Measurements from ENCODE around the gene MZF1. TPM values are rescaled to one million over a fixed set of nuclear protein-coding genes. Genes with fewer than 3 reads are reported as not detected.

MZF1 gene
- total and polyA plus RNA-seq, 10 of the 15 experiments (the other 5 are each of a cell fraction or from before 2014, with no cell fraction given), result 0.38 to 14.7 (median 7.2) TPM

DNA sequence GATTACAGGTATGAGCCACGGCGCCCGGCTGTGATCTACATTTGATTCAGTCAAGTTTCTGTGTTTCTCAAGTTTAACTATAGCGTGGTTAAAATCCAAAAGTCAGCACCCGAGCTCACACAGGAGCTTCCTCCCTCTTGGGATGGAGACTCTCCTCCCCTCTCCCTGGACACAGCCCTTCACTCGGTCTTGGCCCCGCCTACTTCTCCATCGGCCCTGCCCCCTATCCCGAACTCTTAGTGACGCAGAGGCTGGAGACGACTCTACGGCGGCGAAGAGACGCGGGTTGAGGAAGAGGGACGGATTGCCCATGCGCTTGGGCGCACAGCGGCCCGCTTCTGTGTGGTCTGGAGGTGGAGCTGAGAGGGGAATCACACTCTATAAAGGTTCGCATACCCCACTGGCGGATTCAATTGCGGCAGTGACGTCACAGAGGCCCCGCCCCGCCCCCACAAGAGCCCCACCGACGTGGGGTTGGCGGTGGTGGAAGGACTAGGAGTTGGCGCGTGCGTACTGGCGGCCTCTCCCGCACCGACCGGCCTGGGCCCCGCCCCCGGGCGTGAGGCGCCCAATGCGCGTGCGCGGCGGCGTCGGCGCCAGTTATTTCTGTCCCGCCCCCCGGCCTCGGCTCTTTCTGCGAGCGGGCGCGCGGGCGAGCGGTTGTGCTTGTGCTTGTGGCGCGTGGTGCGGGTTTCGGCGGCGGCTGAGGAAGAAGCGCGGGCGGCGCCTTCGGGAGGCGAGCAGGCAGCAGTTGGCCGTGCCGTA, 29.1 kb downstream of the MZF1 start, which contains the start of gene TRIM28 (continued):
- TF ChIP-seq, protein P1, sequence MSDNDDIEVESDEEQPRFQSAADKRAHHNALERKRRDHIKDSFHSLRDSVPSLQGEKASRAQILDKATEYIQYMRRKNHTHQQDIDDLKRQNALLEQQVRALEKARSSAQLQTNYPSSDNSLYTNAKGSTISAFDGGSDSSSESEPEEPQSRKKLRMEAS (IDR thresholded peaks at IDR 0.05; ENCODE audit: low read depth, low read length), result peak; percentile 53
- TF ChIP-seq SIN3A (IDR thresholded peaks at IDR 0.05; ENCODE audit: low read depth, low read length) (no peak), DPF2 (IDR thresholded peaks at IDR 0.05) (peak; percentile 65; the same call in 1 of the 2 replicates), SRF (IDR thresholded peaks at IDR 0.05; ENCODE audit: low read depth in 2 of 2, low read length in 2 of 2) (no peak), CBX5 (IDR thresholded peaks at IDR 0.05; ENCODE audit: low read depth) (no peak), POLR2AphosphoS5 (IDR thresholded peaks at IDR 0.05; ENCODE audit: low read length) (peak; percentile 93), BHLHE40 (IDR thresholded peaks at IDR 0.05; ENCODE audit: borderline replicate concordance in 1 of 2, low read depth in 2 of 2, low read length in 1 of 2) (0 out of 4 replicates have a peak, but pooled peaks of 1 of the 2 experiments have one; percentile 65), TAF1 (IDR thresholded peaks at IDR 0.05; ENCODE audit: borderline replicate concordance, low read depth, low read length) (peak; percentile 85), NR2C2 (IDR thresholded peaks at IDR 0.05; ENCODE audit: borderline replicate concordance, control insufficient read depth, insufficient read length, low read depth) (no peak), GATAD2B (conservative IDR thresholded peaks at IDR 0.05; ENCODE audit: low read depth) (no peak; the same call in 1 of the 2 replicates), MYC (IDR thresholded peaks at IDR 0.05; ENCODE audit: insufficient read depth, insufficient read length, insufficient replicate concordance, low read length, severe bottlenecking) (peak; percentile 25), POU2F2 (IDR thresholded peaks at IDR 0.05; ENCODE audit: borderline replicate concordance, low read depth, low read length) (peak; percentile 76), EZH2 (IDR thresholded peaks at IDR 0.05; ENCODE audit: borderline replicate concordance, control insufficient read depth, low read depth, low read length) (no peak), TCF3 (IDR thresholded peaks at IDR 0.05; ENCODE audit: borderline replicate concordance, insufficient read depth, low read depth, low read length) (peak; percentile 65; the same call in 1 of the 2 replicates), HDGF (IDR thresholded peaks at IDR 0.05) (peak; percentile 94)
- TF ChIP-seq, protein P2, sequence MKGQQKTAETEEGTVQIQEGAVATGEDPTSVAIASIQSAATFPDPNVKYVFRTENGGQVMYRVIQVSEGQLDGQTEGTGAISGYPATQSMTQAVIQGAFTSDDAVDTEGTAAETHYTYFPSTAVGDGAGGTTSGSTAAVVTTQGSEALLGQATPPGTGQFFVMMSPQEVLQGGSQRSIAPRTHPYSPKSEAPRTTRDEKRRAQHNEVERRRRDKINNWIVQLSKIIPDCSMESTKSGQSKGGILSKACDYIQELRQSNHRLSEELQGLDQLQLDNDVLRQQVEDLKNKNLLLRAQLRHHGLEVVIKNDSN (IDR thresholded peaks at IDR 0.05; ENCODE audit: borderline replicate concordance, extremely low read length, insufficient read depth, low read depth, low read length), result no peak
- TF ChIP-seq, protein P3, sequence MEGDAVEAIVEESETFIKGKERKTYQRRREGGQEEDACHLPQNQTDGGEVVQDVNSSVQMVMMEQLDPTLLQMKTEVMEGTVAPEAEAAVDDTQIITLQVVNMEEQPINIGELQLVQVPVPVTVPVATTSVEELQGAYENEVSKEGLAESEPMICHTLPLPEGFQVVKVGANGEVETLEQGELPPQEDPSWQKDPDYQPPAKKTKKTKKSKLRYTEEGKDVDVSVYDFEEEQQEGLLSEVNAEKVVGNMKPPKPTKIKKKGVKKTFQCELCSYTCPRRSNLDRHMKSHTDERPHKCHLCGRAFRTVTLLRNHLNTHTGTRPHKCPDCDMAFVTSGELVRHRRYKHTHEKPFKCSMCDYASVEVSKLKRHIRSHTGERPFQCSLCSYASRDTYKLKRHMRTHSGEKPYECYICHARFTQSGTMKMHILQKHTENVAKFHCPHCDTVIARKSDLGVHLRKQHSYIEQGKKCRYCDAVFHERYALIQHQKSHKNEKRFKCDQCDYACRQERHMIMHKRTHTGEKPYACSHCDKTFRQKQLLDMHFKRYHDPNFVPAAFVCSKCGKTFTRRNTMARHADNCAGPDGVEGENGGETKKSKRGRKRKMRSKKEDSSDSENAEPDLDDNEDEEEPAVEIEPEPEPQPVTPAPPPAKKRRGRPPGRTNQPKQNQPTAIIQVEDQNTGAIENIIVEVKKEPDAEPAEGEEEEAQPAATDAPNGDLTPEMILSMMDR (IDR thresholded peaks at IDR 0.05 in 2 of 3, conservative IDR thresholded peaks at IDR 0.05 in 1 of 3; ENCODE audit: control insufficient read depth in 2 of 3, extremely low read depth in 1 of 3, insufficient read depth in 1 of 3, low read depth in 3 of 3, low read length in 3 of 3), result no peak
- TF ChIP-seq, protein P4, sequence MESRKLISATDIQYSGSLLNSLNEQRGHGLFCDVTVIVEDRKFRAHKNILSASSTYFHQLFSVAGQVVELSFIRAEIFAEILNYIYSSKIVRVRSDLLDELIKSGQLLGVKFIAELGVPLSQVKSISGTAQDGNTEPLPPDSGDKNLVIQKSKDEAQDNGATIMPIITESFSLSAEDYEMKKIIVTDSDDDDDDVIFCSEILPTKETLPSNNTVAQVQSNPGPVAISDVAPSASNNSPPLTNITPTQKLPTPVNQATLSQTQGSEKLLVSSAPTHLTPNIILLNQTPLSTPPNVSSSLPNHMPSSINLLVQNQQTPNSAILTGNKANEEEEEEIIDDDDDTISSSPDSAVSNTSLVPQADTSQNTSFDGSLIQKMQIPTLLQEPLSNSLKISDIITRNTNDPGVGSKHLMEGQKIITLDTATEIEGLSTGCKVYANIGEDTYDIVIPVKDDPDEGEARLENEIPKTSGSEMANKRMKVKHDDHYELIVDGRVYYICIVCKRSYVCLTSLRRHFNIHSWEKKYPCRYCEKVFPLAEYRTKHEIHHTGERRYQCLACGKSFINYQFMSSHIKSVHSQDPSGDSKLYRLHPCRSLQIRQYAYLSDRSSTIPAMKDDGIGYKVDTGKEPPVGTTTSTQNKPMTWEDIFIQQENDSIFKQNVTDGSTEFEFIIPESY (IDR thresholded peaks at IDR 0.05), result no peak
- TF ChIP-seq, protein P5, sequence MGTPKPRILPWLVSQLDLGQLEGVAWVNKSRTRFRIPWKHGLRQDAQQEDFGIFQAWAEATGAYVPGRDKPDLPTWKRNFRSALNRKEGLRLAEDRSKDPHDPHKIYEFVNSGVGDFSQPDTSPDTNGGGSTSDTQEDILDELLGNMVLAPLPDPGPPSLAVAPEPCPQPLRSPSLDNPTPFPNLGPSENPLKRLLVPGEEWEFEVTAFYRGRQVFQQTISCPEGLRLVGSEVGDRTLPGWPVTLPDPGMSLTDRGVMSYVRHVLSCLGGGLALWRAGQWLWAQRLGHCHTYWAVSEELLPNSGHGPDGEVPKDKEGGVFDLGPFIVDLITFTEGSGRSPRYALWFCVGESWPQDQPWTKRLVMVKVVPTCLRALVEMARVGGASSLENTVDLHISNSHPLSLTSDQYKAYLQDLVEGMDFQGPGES (IDR thresholded peaks at IDR 0.05), result no peak
